Pancreas (tissue), 10 donors: ENCODE data around the gene DNAH17. TPM values are rescaled to one million over a fixed set of nuclear protein-coding genes. Genes with fewer than 3 reads are reported as not detected.

Experiments
- ATAC-seq, 4 donors: fragments of 200-7000 bp; cut with Tn5 transposase; one replicate each; pipeline versions ENCODE4 v1.8.0 to v1.9.1; 2020; ENCODE audit warnings: mild to moderate bottlenecking in 4 of 4, moderate library complexity in 4 of 4
- DNase-seq, 6 donors: peaks; one replicate each; pipeline ENCODE4 v3.0.0-alpha.2; 2020
- FAIRE-seq: peaks from 2 replicates; lab custom pipeline; 2012; peaks lifted over from hg19 to GRCh38; lab: Jason Lieb, UNC
- H3K27ac ChIP-seq, 4 donors: fragments of 200-600 bp; sonication (generic); 1 replicate in 3 of 4; 2 replicates in 1 of 4; pipeline versions ENCODE4 v1.5.0 to v1.8.0; 2020
- H3K27me3 ChIP-seq, 4 donors: fragments of 200-600 bp; one replicate each; pipeline ENCODE4 v1.8.0; 2021
- H3K36me3 ChIP-seq, 3 donors: fragments of 200-600 bp; sonication (generic) in 1 of 3; one replicate each; pipeline versions ENCODE4 v1.5.0 to v1.8.0; 2020 to 2021
- H3K4me1 ChIP-seq, 3 donors: fragments of 200-600 bp; one replicate each; pipeline ENCODE4 v1.8.0; 2021
- H3K4me3 ChIP-seq, 4 donors: fragments of 200-600 bp; sonication (generic) in 2 of 4; one replicate each; pipeline versions ENCODE4 v1.5.0 to v1.8.0; 2020 to 2021
- H3K9me3 ChIP-seq, 4 donors: fragments of 200-600 bp; one replicate each; pipeline ENCODE4 v1.8.0; 2021
- CTCF ChIP-seq, 4 donors: fragments of 200-600 bp; sonication (generic) in 3 of 4; IDR thresholded peaks; one replicate each; pipeline versions ENCODE4 v1.5.0 to v1.8.0; 2021; ENCODE audit warnings: antibody characterized with exemption in 4 of 4
- WGBS, 2 donors: extraction: QIAGEN DNeasy Blood & Tissue Kit; methylation state at CpG; one replicate each; pipeline ENCODE4 v1.1.7; 2013; 5-methylcytosine and 5-hydroxymethylcytosine counted together
- intact Hi-C, 3 donors: fragments of 100-400 bp; cut with DNase I; formaldehyde crosslinking; loops; one replicate each; pipeline versions ENCODE4 v1.11.1 to v1.14.2; 2022
- polyA plus RNA-seq, 2 donors: library from polyadenylated mRNA; stranded (reverse); fragments of 200-250 nt; gene quantifications; one replicate each; pipeline ENCODE4 v1.2.3, GENCODE V29; 2013
- total RNA-seq, 6 donors: library from RNA; stranded (reverse); fragmentation: NEBNext Ultra II Directional in 4 of 6; extraction: Animal tissue kit (Norgen Biotek cat#: 25700) in 4 of 6; gene quantifications; one replicate each; pipeline versions ENCODE4 v1.2.1 to v1.2.4, GENCODE V29; 2021 to 2023
- donor health status: healthy with polysubstance abuse.
- donor health status: DM: no; HTN: no; CAD: no; lungs with moderate emphysema.
- donor health status: DM: no; HTN: no; CAD: no.
- donor health status: control.
- donor health status: control.
- donor health status: Bipolar disorder and iron deficiency.
- donor health status: DM: yes; HTN: yes; CAD: no.
- donor health status: DM: no; HTN: no; CAD: no.
- donor health status: DM: no; HTN: no; CAD: no.
- donor health status: DM: yes; HTN: yes; CAD: no.

DNAH17 gene
- total and polyA plus RNA-seq, 8 donors: 0.02 to 0.08 (median 0.03) TPM; not detected in 5

GRCh38 chr17:78607038-78607437 lies 29.8 kb upstream of the DNAH17 start:
- DNase-seq: no peak
- H3K27ac ChIP-seq: no peak overlapping the region
- ATAC-seq: no peak
- WGBS, 2 donors: 41 to 42% methylated on average over 6 of the region's 6 CpGs
- no peaks in the 10 kb centered on the region for H3K27me3 ChIP-seq
- no peaks in the 10 kb centered on the region for H3K36me3 ChIP-seq
- no peaks in the 10 kb centered on the region for H3K9me3 ChIP-seq
- H3K4me3 ChIP-seq: no peak overlapping the region
- FAIRE-seq: no peak
- no peaks in the 10 kb centered on the region for H3K4me1 ChIP-seq
- intact Hi-C loops: no loop called here
- TF ChIP-seq CTCF (IDR thresholded peaks at IDR 0.05): no peak

GRCh38 chr17:78605886-78606285 lies 28.7 kb upstream of the DNAH17 start:
- Histone ChIP-seq H3K9me3 (no peaks in the 10 kb centered on the region), H3K36me3 (no peaks in the 10 kb centered on the region), H3K4me1 (no peaks in the 10 kb centered on the region), H3K27ac (no peak overlapping the region), H3K4me3 (no peak overlapping the region), H3K27me3 (no peaks in the 10 kb centered on the region)
- FAIRE-seq (no peak), DNase-seq (no peak), ATAC-seq (no peak)
- whole genome bisulfite sequencing, 2 donors: 84 to 92% methylated on average over 6 of the region's 6 CpGs
- intact Hi-C loops: no loop called here
- no peak for TF ChIP-seq CTCF (IDR thresholded peaks at IDR 0.05)

- DNase-seq (no peak), FAIRE-seq (no peak), ATAC-seq (no peak)
- intact Hi-C loops: no loop called here
- Histone ChIP-seq H3K36me3 (no peaks in the 10 kb centered on the region), H3K4me1 (no peaks in the 10 kb centered on the region), H3K4me3 (no peak overlapping the region), H3K27ac (no peak overlapping the region), H3K9me3 (no peaks in the 10 kb centered on the region), H3K27me3 (no peaks in the 10 kb centered on the region)
- 51 to 66% methylated on average over 3 of the region's 3 CpGs for WGBS, 2 donors
- TF ChIP-seq CTCF (IDR thresholded peaks at IDR 0.05): no peak
Observed at GRCh38 chr17:78605429-78605828, 28.2 kb upstream of the DNAH17 start.

- DNase-seq (no peak), FAIRE-seq (no peak), ATAC-seq (no peak)
- Histone ChIP-seq H3K4me1 (no peaks in the 10 kb centered on the region), H3K27ac (no peak overlapping the region), H3K4me3 (no peak overlapping the region), H3K9me3 (no peaks in the 10 kb centered on the region), H3K36me3 (no peaks in the 10 kb centered on the region), H3K27me3 (no peaks in the 10 kb centered on the region)
- intact Hi-C loops: no loop called here
- whole genome bisulfite sequencing, 2 donors: 80 to 86% methylated on average over 6 of the region's 6 CpGs
- no peak for TF ChIP-seq CTCF (IDR thresholded peaks at IDR 0.05)
Observed at GRCh38 chr17:78602246-78602645, 25.1 kb upstream of the DNAH17 start.

- WGBS, 2 donors: 45 to 53% methylated on average over 9 of the region's 9 CpGs
Observed at GRCh38 chr17:78601577-78602190, 24.5 kb upstream of the DNAH17 start.

More at GRCh38 chr17:78601577-78602190, 24.5 kb upstream of the DNAH17 start:
- Histone ChIP-seq H3K36me3 (no peaks in the 10 kb centered on the region), H3K27me3 (no peaks in the 10 kb centered on the region), H3K9me3 (no peaks in the 10 kb centered on the region), H3K27ac (no peak overlapping the region), H3K4me1 (no peaks in the 10 kb centered on the region), H3K4me3 (no peak overlapping the region)
- TF ChIP-seq CTCF (IDR thresholded peaks at IDR 0.05): no peak
- FAIRE-seq: no peak
- no peak for DNase-seq
- no peak for ATAC-seq
- intact Hi-C loops: no loop called here
